ENCODE results near the gene PRKD1.

Gene PRKD1

GRCh38 chr14:29803045-29803444, 124.6 kb downstream of the PRKD1 start:
- Histone ChIP-seq H3K27ac (ENCODE audit: low read depth, low read length) (no peak overlapping the region), H3K9me3 (ENCODE audit: control insufficient read depth, insufficient read depth, low read length) (no peaks in the 10 kb centered on the region), H3K36me3 (ENCODE audit: control insufficient read depth, low read length) (no peaks in the 10 kb centered on the region), H3K79me2 (ENCODE audit: control insufficient read depth, low read length) (no peaks in the 10 kb centered on the region), H3K9me2 (replicated peaks; ENCODE audit: control insufficient read depth, low read length) (no peaks in the 10 kb centered on the region), H3K4me3 (ENCODE audit: low read length) (no peak overlapping the region), H3K4me1 (ENCODE audit: control insufficient read depth, low read length) (no peaks in the 10 kb centered on the region), H3K27me3 (ENCODE audit: control insufficient read depth, low read length) (no peaks in the 10 kb centered on the region), H4K20me1 (ENCODE audit: control insufficient read depth, insufficient read depth, low read depth, low read length) (no peaks in the 10 kb centered on the region), H3K4me2 (ENCODE audit: low read length) (no peak overlapping the region), H3F3A (ENCODE audit: control insufficient read depth, insufficient read depth) (no peaks in the 10 kb centered on the region)
- TF ChIP-seq CTCF (IDR thresholded peaks at IDR 0.05; ENCODE audit: low read depth, low read length, poor library complexity, severe bottlenecking) = no peak
- no peak for TF ChIP-seq EZH2phosphoT487 (IDR thresholded peaks at IDR 0.05; ENCODE audit: borderline replicate concordance, low read length)

DNA sequence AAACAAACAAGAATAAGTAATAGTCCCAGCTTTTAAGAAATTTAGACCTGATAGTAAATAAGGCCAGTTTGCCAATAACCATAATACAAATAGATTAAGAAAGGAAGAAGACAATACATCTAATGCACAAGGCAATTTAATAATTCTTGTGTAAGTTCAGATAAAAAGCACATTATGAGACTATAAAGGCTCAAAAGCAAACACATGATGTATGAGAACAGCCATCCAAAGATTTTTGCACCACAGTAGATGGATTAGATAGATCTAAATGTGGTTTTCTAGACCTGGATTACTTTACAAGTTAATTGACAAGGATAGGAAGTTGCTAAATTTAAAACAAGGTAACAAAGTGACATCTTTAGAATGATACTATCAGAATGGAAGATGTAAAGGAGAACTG, 125.4 kb downstream of the PRKD1 start:
- TF ChIP-seq CTCF (IDR thresholded peaks at IDR 0.05; ENCODE audit: low read depth, low read length, poor library complexity, severe bottlenecking) (no peak), EZH2phosphoT487 (IDR thresholded peaks at IDR 0.05; ENCODE audit: borderline replicate concordance, low read length) (no peak)
- no peak overlapping the region for H3K4me3 ChIP-seq (ENCODE audit: low read length)
- H3F3A ChIP-seq (ENCODE audit: control insufficient read depth, insufficient read depth) = no peaks in the 10 kb centered on the region
- no peak overlapping the region for H3K4me2 ChIP-seq (ENCODE audit: low read length)
- H3K4me1 ChIP-seq (ENCODE audit: control insufficient read depth, low read length) = no peaks in the 10 kb centered on the region
- no peaks in the 10 kb centered on the region for H4K20me1 ChIP-seq (ENCODE audit: control insufficient read depth, insufficient read depth, low read depth, low read length)
- no peaks in the 10 kb centered on the region for H3K9me2 ChIP-seq (replicated peaks; ENCODE audit: control insufficient read depth, low read length)
- no peak overlapping the region for H3K27ac ChIP-seq (ENCODE audit: low read depth, low read length)
- H3K27me3 ChIP-seq (ENCODE audit: control insufficient read depth, low read length) = no peaks in the 10 kb centered on the region
- no peaks in the 10 kb centered on the region for H3K36me3 ChIP-seq (ENCODE audit: control insufficient read depth, low read length)
- no peaks in the 10 kb centered on the region for H3K9me3 ChIP-seq (ENCODE audit: control insufficient read depth, insufficient read depth, low read length)
- no peaks in the 10 kb centered on the region for H3K79me2 ChIP-seq (ENCODE audit: control insufficient read depth, low read length)

DNA sequence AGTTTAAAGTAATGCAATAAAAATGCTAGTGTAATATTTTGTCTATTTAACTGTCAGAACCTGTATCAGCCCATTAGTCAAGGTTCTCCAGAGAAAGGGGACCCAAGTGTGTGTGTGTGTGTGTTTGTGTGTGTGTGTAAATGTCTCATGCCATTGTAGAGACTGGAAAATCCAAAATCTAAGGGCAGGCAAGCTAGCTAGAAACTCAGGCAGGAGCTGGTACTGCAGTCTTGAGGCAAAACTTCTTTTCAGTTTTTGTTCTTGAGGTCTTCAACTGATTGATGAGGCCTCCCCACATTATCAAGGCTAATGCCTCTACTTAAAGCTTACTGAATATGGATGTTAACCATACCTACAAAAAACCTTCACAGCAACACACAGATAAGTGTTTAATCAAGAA, 126.7 kb downstream of the PRKD1 start:
- no peak overlapping the region for H3K27ac ChIP-seq (ENCODE audit: low read depth, low read length)
- no peaks in the 10 kb centered on the region for H3K9me3 ChIP-seq (ENCODE audit: control insufficient read depth, insufficient read depth, low read length)
- no peaks in the 10 kb centered on the region for H3K4me1 ChIP-seq (ENCODE audit: control insufficient read depth, low read length)
- H3K79me2 ChIP-seq (ENCODE audit: control insufficient read depth, low read length) = no peaks in the 10 kb centered on the region
- H3K4me3 ChIP-seq (ENCODE audit: low read length) = no peak overlapping the region
- no peak overlapping the region for H3K4me2 ChIP-seq (ENCODE audit: low read length)
- H3K9me2 ChIP-seq (replicated peaks; ENCODE audit: control insufficient read depth, low read length) = no peaks in the 10 kb centered on the region
- no peak for TF ChIP-seq CTCF (IDR thresholded peaks at IDR 0.05; ENCODE audit: low read depth, low read length, poor library complexity, severe bottlenecking)
- no peak for TF ChIP-seq EZH2phosphoT487 (IDR thresholded peaks at IDR 0.05; ENCODE audit: borderline replicate concordance, low read length)
- no peaks in the 10 kb centered on the region for H3K27me3 ChIP-seq (ENCODE audit: control insufficient read depth, low read length)
- H4K20me1 ChIP-seq (ENCODE audit: control insufficient read depth, insufficient read depth, low read depth, low read length) = no peaks in the 10 kb centered on the region
- H3F3A ChIP-seq (ENCODE audit: control insufficient read depth, insufficient read depth) = no peaks in the 10 kb centered on the region
- H3K36me3 ChIP-seq (ENCODE audit: control insufficient read depth, low read length) = no peaks in the 10 kb centered on the region
